Measurements from ENCODE around the gene KASH5.
"Not testable (repeated sequence)": the region's sequence is repeated elsewhere in the genome, so short reads cannot be mapped to it uniquely, and the experiment has no call there.

Gene KASH5

GRCh38 chr19:49458567-49458903 lies 70.5 kb downstream of the KASH5 start:
- peaks cover 8% of the 10 kb centered on the region for H3K4me1 ChIP-seq (ENCODE audit: insufficient read depth, low read length)
- H3K36me3 ChIP-seq (ENCODE audit: insufficient read depth, low read length) = no peaks in the 10 kb centered on the region
- H3K9me3 ChIP-seq (ENCODE audit: low read length) = no peaks in the 10 kb centered on the region
- H3K9ac ChIP-seq (ENCODE audit: low read length) = no peak overlapping the region
- no peak overlapping the region for H3K27ac ChIP-seq (ENCODE audit: low read depth, low read length)
- H3K27me3 ChIP-seq (ENCODE audit: control insufficient read depth in 1 of 2, insufficient read depth in 2 of 2, low read length in 2 of 2) = no peaks in the 10 kb centered on the region
- H3K4me3 ChIP-seq (ENCODE audit: low read depth in 1 of 2, low read length in 2 of 2) = no peak overlapping the region

- no peaks in the 10 kb centered on the region for H3K9me3 ChIP-seq (ENCODE audit: low read length)
- no peak overlapping the region for H3K4me3 ChIP-seq (ENCODE audit: low read depth in 1 of 2, low read length in 2 of 2)
- no peaks in the 10 kb centered on the region for H3K36me3 ChIP-seq (ENCODE audit: insufficient read depth, low read length)
- no peaks in the 10 kb centered on the region for H3K27me3 ChIP-seq (ENCODE audit: control insufficient read depth in 1 of 2, insufficient read depth in 2 of 2, low read length in 2 of 2)
- H3K27ac ChIP-seq (ENCODE audit: low read depth, low read length) = no peak overlapping the region
- H3K9ac ChIP-seq (ENCODE audit: low read length) = no peak overlapping the region
- peaks cover 1% of the 10 kb centered on the region for H3K4me1 ChIP-seq (ENCODE audit: insufficient read depth, low read length)
Measured at GRCh38 chr19:49459388-49459787, 71.3 kb downstream of the KASH5 start.

- H3K9ac ChIP-seq (ENCODE audit: low read length); H3K4me3 ChIP-seq (ENCODE audit: low read depth in 1 of 2, low read length in 2 of 2); H3K9me3 ChIP-seq (ENCODE audit: low read length); H3K36me3 ChIP-seq (ENCODE audit: insufficient read depth, low read length); H3K27me3 ChIP-seq (ENCODE audit: control insufficient read depth in 1 of 2, insufficient read depth in 2 of 2, low read length in 2 of 2); H3K4me1 ChIP-seq (ENCODE audit: insufficient read depth, low read length); H3K27ac ChIP-seq (ENCODE audit: low read depth, low read length): not testable (repeated sequence)
Measured at GRCh38 chr19:49461130-49461529, 73.1 kb downstream of the KASH5 start.

GRCh38 chr19:49461656-49462055 lies 73.6 kb downstream of the KASH5 start:
- Histone ChIP-seq H3K36me3 (ENCODE audit: insufficient read depth, low read length) (no peaks in the 10 kb centered on the region), H3K27ac (ENCODE audit: low read depth, low read length) (no peak overlapping the region)

GRCh38 chr19:49462492-49462891 lies 74.4 kb downstream of the KASH5 start:
- no peaks in the 10 kb centered on the region for H3K9me3 ChIP-seq (ENCODE audit: low read length)
- no peaks in the 10 kb centered on the region for H3K4me1 ChIP-seq (ENCODE audit: insufficient read depth, low read length)
- no peaks in the 10 kb centered on the region for H3K36me3 ChIP-seq (ENCODE audit: insufficient read depth, low read length)
- H3K4me3 ChIP-seq (ENCODE audit: low read depth in 1 of 2, low read length in 2 of 2) = no peak overlapping the region
- no peak overlapping the region for H3K27ac ChIP-seq (ENCODE audit: low read depth, low read length)
- H3K27me3 ChIP-seq (ENCODE audit: control insufficient read depth in 1 of 2, insufficient read depth in 2 of 2, low read length in 2 of 2) = no peaks in the 10 kb centered on the region
- H3K9ac ChIP-seq (ENCODE audit: low read length) = no peak overlapping the region

More at GRCh38 chr19:49461656-49462055, 73.6 kb downstream of the KASH5 start:
- Histone ChIP-seq H3K9ac (ENCODE audit: low read length) (no peak overlapping the region), H3K4me3 (ENCODE audit: low read depth in 1 of 2, low read length in 2 of 2) (no peak overlapping the region), H3K27me3 (ENCODE audit: control insufficient read depth in 1 of 2, insufficient read depth in 2 of 2, low read length in 2 of 2) (no peaks in the 10 kb centered on the region), H3K4me1 (ENCODE audit: insufficient read depth, low read length) (no peaks in the 10 kb centered on the region), H3K9me3 (ENCODE audit: low read length) (no peaks in the 10 kb centered on the region)

GRCh38 chr19:49463960-49464740 lies 76.1 kb downstream of the KASH5 start:
- H3K27ac ChIP-seq (ENCODE audit: low read depth, low read length) = no peak overlapping the region
- no peaks in the 10 kb centered on the region for H3K36me3 ChIP-seq (ENCODE audit: insufficient read depth, low read length)

GRCh38 chr19:49465371-49465770 lies 77.3 kb downstream of the KASH5 start:
- Histone ChIP-seq H3K4me3 (ENCODE audit: low read depth in 1 of 2, low read length in 2 of 2) (no peak overlapping the region), H3K27ac (ENCODE audit: low read depth, low read length) (no peak overlapping the region), H3K27me3 (ENCODE audit: control insufficient read depth in 1 of 2, insufficient read depth in 2 of 2, low read length in 2 of 2) (no peaks in the 10 kb centered on the region), H3K9me3 (ENCODE audit: low read length) (no peaks in the 10 kb centered on the region), H3K9ac (ENCODE audit: low read length) (no peak overlapping the region), H3K36me3 (ENCODE audit: insufficient read depth, low read length) (no peaks in the 10 kb centered on the region), H3K4me1 (ENCODE audit: insufficient read depth, low read length) (no peaks in the 10 kb centered on the region)

More at GRCh38 chr19:49463960-49464740, 76.1 kb downstream of the KASH5 start:
- H3K9me3 ChIP-seq (ENCODE audit: low read length) = no peaks in the 10 kb centered on the region
- no peak overlapping the region for H3K9ac ChIP-seq (ENCODE audit: low read length)
- H3K4me3 ChIP-seq (ENCODE audit: low read depth in 1 of 2, low read length in 2 of 2) = no peak overlapping the region
- H3K27me3 ChIP-seq (ENCODE audit: control insufficient read depth in 1 of 2, insufficient read depth in 2 of 2, low read length in 2 of 2) = no peaks in the 10 kb centered on the region
- H3K4me1 ChIP-seq (ENCODE audit: insufficient read depth, low read length) = no peaks in the 10 kb centered on the region
